Stimulated activated CD4-positive, alpha-beta T cell treated with anti-CD3 and anti-CD28 coated beads, Interleukin-15, amount 100 ng/mL, for 1 hour (primary cell): ENCODE measurements around the gene TLK1.

Experiments used
- DNase-seq, 2 donors: peaks; one replicate each; pipeline ENCODE4 v3.0.0-alpha.2; 2020; ENCODE audit warnings: low read depth in 1 of 2, low spot score in 1 of 2

The TLK1 gene

DNA sequence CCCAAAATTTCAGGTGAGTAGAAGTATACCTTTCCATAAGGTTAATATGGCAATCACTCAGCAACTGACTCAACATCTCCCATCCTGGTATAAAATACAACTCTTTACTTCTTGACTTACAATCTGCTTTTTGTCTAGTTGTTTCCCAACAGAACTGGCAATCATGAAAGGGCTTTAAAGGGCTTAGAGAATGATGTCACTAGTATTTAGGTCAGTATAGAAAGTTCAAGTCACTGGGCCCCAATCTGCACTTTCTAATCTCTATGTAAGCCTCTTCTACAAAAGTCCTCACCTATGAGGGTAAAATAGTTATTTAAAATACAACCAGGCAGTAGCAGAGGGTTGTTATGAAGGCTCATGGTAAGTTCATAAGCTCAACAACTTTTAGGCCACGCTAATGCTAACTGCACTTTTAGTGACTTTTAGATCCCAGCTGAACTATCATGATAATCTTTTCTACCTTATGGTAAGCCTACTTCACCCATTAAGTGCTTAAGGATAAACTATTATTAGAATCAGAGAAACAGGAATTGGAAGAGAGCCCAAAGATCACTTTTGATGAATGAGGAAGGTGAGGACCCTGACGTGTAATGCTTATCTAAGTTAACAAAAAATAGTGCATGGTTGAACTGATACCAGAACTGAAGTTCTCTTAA, 152.0 kb downstream of the TLK1 start:
- DNase-seq, result no peak

DNA sequence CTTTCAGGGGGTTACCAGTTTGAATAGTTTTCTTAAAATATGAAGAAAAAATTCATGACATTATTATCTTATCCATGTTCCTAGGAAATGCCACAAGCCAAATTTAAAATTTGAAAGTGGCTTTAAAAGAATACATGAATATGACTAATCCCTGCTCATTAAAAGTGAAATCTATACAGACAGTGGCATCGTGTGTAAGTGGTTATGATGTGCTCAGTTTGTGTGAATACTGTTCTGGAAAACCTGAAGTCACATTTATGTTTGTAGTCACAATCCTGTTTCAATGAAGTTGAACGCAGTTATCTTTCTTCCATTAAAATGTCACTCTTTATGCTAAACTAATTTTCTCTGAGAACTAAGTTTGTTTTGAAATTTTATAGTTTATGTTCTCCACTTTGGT, 155.9 kb downstream of the TLK1 start:
- DNase-seq, result no peak

DNA sequence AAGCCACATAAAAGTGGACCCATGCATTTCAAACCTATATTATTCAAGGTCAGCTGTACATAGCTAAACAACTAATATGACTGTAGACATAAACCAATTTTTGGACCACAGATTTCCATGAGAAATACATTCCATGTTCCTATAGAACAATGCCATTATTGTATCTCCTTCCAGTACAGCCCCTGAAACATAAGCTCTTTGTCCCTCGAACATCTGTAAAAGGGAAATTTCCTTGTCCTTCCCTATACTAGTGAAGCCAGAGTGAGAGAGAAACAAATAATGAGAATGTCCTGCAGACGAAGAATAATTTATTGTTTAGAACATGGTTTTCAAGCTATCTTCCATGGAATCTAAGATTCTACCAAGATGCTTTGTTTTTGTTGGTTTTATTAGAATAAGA, 156.3 kb downstream of the TLK1 start:
- no peak for DNase-seq

DNA sequence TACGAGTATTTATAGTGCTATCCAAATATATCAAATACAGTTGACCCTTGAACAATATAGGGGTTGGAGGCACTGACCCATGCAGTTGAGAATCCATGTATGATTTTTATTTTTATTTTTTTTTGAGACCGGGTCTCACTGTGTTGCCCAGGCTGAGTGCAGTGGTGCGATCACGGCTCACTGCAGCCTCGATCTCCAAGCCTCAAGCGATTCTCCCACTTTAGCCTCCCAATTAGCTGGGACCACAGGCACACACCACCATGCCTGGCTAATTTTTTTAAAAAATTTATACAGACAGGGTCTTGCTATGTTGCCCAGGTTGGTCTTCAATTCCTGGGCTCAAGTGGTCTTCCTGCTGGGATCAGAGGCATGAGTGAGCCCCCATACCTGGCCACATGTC, 161.0 kb downstream of the TLK1 start:
- DNase-seq, result no peak

DNA sequence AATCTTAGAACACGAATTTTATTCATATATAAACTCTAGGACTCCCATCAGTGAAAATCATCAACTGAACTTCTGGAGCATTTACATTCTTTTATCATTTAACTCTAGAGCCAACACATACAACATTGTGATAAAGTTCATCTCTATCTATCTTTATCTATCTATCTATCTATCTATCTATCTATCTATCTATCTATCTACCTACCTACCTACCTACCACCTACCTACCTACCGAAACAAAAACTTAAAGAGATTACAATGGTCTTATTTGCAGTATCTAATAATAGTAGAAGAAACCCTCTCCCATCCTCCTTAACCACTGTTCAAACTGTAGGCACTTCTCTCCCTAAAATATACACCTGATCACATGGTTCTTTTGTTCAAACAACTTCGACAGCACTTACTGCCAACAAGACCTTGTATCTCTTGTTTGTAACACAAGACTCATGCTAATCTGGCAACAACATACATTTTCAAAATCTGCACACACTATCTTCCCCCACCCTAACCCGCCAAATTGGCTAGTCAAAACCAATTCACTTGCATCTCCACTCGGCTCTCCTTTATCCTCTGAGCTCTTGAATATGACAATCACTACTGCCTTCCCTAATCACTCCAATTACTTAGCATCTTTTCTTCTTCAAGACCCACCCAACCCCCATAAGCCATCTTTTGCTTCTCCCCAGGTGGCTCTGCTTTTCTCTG, 162.6 kb downstream of the TLK1 start:
- DNase-seq, result no peak

DNA sequence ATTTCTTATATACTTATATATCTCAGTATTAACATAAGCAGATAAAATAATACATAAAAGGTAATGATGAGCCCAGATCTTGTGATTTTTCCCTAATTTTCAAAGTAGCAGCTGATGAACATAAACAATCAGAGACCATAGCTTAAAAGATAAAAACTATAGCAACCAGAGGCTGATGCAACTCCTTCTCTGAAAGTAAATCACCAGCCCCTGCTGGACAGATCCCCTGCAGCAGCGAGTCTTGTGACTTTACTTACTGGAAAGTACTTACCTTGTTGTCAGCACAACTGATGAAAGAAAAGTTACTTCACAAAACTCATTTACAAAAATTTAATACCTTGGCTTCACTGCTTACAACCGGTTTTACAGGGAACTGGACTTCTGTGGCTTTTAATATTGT, 164.4 kb downstream of the TLK1 start:
- no peak for DNase-seq

DNA sequence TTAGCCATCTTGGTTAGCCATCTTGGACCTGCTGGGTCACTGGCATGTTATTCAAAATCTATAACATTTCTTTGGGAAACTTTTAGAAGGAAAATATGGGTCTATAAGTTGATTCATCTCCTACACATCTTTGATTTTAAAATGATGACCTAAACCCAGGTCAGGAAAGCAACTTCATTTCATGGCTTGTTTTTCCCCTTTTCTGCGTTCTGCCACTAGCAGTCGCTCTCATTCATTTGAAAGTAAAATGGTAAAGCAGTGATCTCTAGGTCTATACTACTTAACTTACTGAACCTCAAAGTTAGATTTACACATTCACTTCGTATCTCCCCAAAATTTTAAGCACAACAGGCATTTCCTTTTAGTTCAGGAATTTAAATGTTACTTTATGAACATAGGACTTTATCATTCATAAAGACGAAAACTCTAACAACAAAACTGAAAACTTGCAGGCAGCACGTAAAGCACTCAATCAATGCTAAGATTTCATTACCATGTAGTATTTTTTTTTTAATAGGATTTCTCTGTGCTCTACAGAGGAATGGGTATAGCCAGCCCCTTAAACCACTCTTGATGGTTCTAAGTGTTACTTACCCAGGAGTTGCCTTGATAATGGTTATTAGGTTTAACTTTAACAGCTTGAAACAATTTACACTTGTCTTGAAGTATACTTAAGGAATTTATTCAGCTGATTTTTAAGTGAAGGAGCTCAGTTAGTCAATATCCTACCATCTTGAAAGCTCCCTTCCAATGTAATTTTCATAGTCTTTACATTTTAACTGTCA, 169.1 kb downstream of the TLK1 start:
- no peak for DNase-seq

DNA sequence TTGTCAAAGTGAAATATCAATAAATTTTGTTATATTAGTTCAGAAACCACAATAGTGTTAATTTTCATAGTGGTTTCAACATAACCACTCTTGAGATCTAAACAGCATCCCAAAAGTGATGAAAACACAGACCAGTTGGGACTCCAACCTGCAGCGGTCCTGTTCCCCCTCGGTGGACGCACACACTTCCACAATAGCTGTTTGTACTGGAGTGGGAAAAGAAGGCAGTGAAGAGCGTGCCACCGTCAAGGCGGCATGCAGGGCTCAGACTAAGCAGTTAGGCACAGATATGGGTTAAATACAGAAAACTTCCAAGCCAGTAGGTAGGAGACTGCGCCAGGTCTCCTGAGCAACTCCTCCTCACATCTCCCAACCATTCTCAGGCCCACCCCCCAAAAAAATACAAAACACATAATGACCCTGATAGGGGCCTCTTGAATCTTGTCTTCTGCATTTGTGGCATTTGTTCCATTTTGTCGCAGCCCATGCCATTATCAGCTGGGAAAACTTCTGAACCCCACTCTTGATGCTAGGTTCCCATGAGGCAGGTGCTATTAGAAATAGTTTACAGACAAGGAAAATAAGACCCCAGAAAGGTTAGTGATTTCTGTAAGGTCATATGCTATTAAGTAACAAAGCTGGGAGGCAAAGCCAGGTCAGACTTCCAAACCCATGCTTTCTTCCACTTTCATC, 174.0 kb downstream of the TLK1 start:
- no peak for DNase-seq

DNA sequence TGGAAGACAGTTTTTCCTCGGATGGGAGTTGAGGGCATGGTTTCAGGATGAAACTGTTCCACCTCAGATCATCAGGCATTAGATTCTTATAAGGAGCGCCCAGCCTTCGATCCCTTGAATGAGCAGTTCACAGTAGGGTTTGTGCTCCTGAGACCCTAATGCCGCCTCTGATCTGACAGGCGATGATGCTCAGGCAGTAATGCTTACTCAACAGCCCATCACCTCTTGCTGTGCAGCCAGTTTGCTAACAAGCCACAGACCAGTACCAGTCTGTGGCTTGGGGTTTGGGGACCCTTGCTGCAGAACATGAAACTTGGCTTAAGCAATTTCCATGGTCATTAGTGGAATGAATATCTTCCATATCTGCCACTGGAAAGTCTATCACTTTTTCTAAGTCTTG, 175.3 kb downstream of the TLK1 start:
- DNase-seq, result no peak

DNA sequence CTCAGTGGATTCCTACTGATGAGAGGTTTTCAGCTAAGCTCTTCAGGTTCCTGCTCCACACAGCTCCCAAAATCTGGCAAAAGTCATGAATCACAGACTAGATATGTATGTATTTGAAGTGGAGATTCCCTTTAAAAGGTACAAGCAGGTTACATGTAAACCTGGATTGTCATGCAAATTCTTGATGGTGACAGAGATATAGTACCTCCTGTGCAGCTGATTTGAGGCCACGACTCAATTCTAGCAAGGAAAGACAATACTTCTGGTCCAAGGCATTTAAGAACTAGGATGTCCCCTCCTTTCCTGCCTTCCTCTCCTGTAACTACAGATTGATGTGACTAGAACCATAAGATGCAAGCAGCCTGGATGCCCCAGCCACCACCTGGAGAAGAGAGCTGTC, 176.6 kb downstream of the TLK1 start:
- DNase-seq, result no peak

DNA sequence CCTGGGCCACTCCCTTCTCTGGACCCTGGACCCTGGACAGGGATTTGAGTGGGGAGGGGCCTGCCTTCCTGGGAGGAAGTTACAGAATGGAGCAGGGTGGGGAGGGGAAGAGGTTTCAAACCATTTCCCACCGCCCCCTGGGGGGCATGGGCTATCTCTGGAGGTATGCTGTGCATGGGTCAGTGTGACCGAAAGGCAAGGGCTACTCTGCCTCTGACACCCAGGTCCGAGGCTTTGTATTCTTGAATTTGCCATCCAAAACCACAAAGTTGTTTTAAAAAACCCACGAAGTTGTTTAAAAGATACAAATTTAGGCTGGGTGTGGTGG, 184.8 kb downstream of the TLK1 start:
- DNase-seq, result no peak

DNA sequence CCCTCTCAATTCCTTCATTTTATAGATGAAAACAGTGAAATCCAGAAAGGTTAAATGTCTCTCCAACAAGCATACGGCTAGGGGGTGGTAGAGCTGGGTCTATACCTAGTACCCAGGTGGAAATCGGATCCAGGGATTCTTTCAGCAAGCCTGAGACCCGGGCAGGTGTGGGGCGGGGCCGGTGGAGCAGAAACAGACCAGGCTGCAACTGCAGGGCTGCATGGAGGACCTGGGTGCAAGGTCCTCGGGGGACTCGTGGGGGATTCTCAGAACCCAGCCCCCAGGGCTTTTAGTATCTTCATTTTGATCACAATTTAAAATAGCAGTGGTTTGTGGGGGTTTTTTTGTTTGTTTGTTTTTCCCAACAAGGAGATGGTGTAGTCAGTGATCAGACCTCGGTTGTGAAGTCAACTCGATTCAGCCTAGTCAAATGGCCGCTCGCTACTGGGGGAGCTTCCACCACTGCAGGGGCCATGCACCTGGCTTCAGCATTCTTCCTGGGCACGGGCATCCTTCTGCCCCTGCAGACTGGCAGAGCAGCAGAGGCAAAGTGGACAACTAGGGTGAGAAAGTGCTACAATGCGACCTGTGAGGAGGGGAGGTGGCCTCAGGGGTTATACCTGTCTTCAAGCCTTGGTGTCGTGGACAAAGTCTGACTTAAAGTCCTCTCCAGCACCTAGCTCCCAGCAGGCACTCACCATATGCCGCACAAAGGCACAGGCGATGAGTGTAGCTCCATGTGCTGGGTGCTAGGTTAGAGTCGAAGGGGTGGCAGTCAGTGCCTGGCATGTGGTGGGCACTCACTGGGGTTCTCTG, 185.4 kb downstream of the TLK1 start:
- no peak for DNase-seq

DNA sequence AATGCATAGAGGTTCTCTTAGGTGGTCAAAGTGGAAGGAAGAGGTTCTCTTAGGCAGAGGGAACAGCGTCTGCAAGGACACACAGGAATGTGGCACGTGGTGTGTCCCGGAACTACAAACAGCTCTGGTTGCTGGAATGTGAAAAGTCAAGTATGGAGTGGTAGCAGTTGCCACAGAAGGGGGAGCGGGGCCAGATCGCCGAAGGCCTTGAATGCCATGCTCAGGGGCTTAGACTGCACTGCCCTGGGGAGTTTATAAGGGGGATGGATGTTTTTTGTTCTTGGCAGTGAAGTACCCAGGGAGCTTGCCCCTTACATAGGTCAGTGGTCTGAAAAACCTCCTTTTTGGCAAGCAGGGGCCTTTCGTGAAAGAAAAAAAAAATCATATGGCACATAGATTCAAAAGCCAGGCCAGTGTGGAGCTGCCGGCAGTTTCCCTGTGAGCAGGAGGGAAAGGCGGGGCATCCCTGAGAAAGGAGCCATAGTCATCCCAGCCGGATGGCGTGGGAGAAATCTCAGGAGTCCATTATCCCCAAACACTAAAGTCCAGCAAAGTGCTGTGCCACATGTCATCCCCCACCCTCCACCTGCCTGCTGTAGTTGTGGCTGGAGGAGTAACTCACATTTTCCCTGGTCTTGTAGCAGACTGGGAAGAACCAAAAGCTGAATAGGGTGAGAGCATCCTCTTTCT, 186.2 kb downstream of the TLK1 start:
- DNase-seq, result no peak

DNA sequence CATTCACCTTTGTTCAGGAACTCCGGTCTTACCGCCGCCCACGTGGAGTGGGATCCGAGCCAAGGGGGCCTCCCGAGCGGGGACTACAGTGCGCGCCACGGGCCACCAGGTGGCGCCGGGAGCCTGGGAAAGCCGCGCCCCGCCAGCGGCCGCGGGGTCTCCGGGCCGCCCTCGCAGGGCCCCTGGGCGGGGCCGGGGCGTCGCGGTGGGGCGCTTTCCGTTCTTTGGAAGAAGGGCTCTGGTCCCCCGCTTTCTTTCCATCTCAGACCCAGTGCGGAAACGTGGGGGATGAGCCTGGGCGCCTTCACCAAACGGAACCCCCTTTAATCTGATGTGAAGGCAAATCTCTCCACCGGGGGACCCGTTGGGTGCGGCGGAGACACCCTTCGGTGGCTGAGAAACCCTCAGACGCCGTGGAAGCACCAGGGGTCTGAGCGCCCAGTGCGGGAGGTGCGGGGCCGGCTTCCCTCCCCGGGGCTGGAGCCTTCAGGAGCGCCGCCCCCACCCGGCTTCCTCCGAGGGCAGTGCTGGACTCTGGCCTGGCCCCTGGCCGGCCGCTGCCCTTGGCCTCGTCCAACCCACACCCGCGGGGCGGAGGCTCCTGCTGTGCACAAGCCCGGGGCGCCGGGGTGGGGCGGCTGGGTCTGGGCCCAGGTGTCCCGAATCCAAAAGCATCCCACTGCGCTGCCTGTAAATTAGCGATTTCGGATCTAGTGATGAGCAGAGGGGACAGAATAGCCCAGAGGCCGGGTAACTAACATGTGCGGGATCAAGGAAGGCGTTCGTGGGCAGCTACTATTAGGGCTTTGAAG, 187.0 kb downstream of the TLK1 start:
- peak; percentile 79 to 88 for DNase-seq

DNA sequence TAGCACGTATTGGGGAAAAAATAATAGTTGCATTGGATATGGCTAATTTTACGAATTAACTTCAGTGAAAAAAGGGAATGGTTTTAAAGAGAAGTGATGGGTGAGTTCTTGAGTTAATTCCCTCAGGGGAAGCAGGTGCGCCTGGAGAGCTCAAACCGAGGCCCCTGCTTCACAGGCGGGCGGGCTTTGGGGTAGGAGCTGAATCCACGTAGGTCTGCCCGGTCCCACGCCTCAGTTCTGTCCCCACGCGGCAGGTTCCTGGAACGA, 187.5 kb downstream of the TLK1 start:
- DNase-seq, result no peak

DNA sequence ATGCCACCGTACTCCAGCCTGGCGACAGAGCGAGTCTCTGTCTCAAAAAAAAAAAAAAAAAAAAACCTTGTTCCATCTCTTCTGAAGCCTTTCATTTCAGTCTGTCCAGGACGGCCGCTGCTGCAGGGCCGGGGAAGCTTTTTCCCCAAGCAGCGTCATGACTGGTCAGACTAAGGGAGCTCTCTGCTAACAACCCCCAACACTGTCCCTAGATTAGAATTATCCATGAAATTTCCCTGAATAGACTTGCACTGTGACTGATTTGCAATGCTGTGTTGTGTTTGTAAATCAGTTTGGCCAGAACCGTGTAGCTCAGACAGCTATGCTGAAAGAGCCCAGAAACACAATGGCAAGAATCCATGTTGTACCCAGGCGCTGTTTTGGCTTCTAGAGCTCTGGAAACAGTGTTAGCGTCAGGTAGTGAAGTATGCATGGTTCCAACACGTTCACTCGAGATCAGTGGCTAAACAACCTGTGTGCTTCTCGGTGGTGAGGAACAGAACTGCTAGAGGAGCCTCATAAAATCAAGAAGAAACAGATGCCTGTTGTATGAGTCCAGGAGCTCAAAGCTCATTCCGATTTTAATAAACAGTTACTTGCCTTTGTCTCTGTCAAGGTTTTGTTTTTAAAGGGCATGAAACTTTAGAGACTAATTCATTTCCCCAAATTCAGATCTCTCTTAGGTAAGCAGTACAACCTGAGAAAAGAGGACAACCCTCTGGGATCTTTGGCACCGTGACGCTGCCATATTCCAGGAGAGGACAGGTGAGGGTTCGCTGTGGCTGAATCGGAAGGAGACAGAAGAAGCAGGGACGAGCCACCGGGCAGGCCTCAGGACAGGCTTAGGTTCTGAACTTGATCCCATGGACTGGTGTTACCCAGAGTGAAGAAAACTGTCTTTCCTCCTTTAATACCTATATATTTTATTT, 188.1 kb downstream of the TLK1 start:
- DNase-seq, result no peak

DNA sequence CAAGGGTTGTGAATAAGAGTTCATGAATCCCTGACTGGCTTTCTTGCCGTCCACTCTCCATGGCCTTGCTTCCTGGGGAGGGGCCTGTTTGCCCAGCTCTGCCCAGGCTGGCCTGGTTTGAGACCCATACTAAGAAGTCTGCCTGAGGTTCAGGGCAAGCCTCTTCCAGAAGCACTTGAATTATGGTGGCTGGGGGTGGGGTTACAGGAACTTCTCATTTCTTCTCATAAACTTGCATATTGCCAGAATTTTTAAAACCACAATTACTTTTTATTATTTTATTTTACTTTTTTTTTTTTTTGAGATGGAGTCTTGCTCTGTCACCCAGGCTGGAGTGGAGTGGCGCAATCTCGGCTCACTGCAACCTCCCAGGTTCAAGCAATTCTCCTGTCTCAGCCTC, 189.6 kb downstream of the TLK1 start:
- DNase-seq, result no peak

DNA sequence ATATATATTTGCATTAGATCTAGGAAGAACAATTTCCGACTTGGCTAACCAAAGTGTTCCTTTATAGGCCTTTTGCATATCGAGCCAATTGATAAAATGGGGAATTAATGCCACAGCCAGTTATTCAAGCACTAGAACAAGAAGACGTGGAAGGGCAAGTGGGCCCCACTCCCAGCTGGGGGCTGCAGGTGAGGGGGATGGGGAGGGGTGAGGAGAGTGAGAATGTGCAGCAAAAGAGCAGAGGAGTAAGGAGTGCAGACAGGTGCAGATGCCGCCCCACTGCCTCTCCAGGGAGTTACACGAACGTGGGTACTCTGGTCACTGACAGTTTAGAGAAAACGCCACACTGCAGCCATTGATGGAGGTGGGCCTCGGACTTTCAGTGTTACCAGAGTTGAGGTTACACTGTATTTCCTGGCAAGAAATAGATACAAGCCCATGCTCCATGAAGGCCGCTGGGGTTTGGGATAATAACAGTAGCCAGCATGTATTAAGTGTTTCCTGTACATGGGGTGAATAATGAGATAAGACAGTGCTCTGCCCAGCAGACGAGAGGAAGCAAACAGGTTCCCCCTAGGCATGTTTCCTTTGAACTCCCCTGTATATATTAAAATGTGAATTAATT, 190.7 kb downstream of the TLK1 start:
- DNase-seq, result no peak
